ENCODE results near the gene CADPS. TPM values are rescaled to one million over a fixed set of nuclear protein-coding genes. Genes with fewer than 3 reads are reported as not detected.

CADPS gene
- total RNA-seq, 1 donor from 2014 or later, result not detected

DNA sequence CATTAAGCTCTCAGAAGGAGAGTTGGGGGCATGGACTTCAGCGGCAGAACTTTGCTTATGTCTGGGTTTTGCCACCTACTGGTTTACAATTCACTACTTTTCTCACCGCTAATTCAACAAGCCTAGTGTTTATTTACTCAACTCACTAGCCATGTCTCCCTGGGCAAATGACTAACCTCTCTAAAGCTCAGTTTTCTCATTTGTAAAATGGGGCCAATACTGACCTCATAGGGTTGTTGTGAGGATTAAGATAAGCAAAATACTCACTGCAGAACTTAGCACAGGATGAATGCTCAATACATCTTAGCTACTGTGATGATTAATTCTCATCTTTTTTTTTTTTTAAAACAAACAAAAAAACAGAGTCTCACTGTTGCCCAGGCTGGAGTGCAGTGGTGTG lies 106.3 kb downstream of the CADPS start:
- no peaks in the 10 kb centered on the region for H3K4me1 ChIP-seq
- H3K4me3 ChIP-seq, result no peak overlapping the region
- H3K27ac ChIP-seq, result no peak overlapping the region
- H3K36me3 ChIP-seq, result no peaks in the 10 kb centered on the region
- TF ChIP-seq, protein P1, sequence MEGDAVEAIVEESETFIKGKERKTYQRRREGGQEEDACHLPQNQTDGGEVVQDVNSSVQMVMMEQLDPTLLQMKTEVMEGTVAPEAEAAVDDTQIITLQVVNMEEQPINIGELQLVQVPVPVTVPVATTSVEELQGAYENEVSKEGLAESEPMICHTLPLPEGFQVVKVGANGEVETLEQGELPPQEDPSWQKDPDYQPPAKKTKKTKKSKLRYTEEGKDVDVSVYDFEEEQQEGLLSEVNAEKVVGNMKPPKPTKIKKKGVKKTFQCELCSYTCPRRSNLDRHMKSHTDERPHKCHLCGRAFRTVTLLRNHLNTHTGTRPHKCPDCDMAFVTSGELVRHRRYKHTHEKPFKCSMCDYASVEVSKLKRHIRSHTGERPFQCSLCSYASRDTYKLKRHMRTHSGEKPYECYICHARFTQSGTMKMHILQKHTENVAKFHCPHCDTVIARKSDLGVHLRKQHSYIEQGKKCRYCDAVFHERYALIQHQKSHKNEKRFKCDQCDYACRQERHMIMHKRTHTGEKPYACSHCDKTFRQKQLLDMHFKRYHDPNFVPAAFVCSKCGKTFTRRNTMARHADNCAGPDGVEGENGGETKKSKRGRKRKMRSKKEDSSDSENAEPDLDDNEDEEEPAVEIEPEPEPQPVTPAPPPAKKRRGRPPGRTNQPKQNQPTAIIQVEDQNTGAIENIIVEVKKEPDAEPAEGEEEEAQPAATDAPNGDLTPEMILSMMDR (IDR thresholded peaks at IDR 0.05), result no peak
- intact Hi-C loops (cut with DNase I), result no loop called here
- H3K27me3 ChIP-seq, result no peaks in the 10 kb centered on the region
- no peaks in the 10 kb centered on the region for H3K9me3 ChIP-seq
- no peak for DNase-seq (ENCODE audit: low spot score in 2 of 2)

DNA sequence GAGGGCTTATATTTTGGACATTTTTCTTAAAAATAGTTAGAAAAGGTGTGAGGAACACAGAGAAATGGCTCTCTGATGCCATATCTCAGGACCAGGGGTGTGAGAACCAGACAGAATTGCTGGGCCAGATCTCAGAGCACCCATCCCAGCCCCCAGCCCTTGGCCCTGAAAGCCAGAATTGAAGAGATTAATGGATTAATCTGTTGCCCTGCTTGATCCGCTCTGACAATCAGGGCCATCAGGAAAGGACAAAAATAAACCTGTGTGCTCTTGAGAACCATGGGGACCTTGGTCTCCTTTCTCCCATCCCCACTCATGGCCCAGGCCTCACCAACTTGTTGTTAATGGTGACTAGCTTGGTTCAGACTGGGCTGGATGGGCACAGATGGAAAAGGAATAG lies 113.5 kb downstream of the CADPS start:
- H3K4me3 ChIP-seq, result no peak overlapping the region
- intact Hi-C loops (cut with DNase I), result no loop called here

DNA sequence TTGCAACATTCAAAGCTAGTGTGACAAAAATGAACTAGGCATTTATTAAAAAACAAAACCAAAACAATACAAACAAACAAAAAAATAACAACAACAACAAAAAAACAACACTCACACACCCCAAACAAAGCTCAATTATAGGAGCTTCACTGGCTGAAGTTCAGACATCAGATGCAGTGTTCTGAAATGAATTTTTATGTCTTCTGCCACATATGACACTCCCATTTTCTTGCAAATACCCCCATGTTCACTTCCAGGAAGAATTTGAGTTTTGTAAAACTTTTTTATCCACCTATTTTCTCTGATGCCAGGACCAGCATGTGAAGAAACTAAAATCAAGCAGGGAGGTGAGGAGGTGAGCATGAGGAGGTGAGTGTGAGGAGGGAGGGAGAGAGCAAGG lies 113.9 kb downstream of the CADPS start:
- TF ChIP-seq, protein P1 (IDR thresholded peaks at IDR 0.05), result no peak
- no peaks in the 10 kb centered on the region for H3K27me3 ChIP-seq
- no peaks in the 10 kb centered on the region for H3K36me3 ChIP-seq
- H3K9me3 ChIP-seq, result no peaks in the 10 kb centered on the region
- no peak overlapping the region for H3K27ac ChIP-seq
- intact Hi-C loops (cut with DNase I), result no loop called here
- no peak overlapping the region for H3K4me3 ChIP-seq
- DNase-seq (ENCODE audit: low spot score in 2 of 2), result no peak
- H3K4me1 ChIP-seq, result no peaks in the 10 kb centered on the region

More for the DNA sequence above, 113.5 kb downstream of the CADPS start:
- Histone ChIP-seq H3K4me1 (no peaks in the 10 kb centered on the region), H3K27me3 (no peaks in the 10 kb centered on the region), H3K36me3 (no peaks in the 10 kb centered on the region), H3K9me3 (no peaks in the 10 kb centered on the region), H3K27ac (no peak overlapping the region)
- no peak for DNase-seq (ENCODE audit: low spot score in 2 of 2)
- TF ChIP-seq, protein P1 (IDR thresholded peaks at IDR 0.05), result no peak

DNA sequence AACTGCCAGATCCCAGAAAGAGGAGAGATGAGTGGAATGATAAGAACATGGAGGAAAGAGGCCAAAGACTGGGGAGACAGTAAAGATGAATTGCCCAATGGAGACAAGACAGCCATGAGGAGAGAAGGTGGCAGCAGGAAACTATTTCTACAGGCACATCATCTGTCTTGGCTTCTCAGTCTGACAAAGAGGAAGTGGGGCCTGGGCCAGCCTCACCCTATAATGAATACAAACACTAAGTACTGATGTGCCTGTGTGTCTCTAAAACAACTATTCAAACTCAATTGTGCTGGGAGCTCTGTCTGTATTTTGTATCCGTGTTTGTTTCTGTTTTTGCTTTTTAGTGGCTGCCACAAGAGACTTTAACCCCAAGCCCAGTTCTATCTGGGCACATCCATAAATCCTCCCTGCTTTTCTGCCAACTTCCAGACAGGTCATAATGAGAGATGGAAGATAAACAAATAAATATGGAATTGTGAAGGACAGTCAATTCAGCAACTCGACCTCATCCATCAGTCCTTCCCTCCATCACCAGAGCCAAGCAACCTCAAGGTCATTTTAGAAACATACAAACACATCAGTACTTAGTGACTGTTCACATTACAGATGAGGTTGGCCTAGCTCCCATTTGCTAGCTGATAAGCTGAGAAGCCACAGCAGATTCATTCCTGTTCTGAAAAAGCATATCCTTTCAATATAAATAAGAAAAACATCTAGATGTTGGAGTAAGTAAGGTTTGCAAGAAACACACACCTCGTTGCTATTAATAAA lies 116.7 kb downstream of the CADPS start:
- no peak overlapping the region for H3K4me3 ChIP-seq
- intact Hi-C loops (cut with DNase I), result no loop called here
- no peaks in the 10 kb centered on the region for H3K27me3 ChIP-seq
- no peak overlapping the region for H3K27ac ChIP-seq
- TF ChIP-seq, protein P1 (IDR thresholded peaks at IDR 0.05), result no peak
- H3K9me3 ChIP-seq, result no peaks in the 10 kb centered on the region
- no peaks in the 10 kb centered on the region for H3K36me3 ChIP-seq
- no peak for DNase-seq (ENCODE audit: low spot score in 2 of 2)
- H3K4me1 ChIP-seq, result no peaks in the 10 kb centered on the region

DNA sequence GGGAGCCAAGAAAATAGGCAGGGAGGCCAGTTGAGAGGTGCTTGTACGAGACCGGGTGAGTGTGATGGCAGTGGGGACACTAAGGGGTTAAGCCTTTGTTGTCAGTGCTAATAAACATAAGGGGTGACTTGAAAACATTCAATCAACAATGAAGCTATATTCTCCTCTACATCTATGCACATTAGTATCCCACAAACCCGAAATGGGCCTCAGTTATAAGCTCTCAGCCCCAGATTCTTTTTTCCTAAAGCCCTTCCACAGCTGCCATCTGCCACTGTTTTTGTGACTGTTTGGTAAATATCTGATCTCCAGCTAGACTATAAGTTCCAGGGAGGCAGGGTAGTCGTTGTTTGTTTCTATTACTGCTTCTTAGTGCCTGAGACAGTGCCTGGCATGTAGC lies 118.2 kb downstream of the CADPS start:
- no peak for DNase-seq (ENCODE audit: low spot score in 2 of 2)
- TF ChIP-seq, protein P1 (IDR thresholded peaks at IDR 0.05), result no peak
- no peaks in the 10 kb centered on the region for H3K9me3 ChIP-seq
- no peaks in the 10 kb centered on the region for H3K36me3 ChIP-seq
- no peak overlapping the region for H3K27ac ChIP-seq
- intact Hi-C loops (cut with DNase I), result no loop called here
- no peaks in the 10 kb centered on the region for H3K4me1 ChIP-seq
- no peak overlapping the region for H3K4me3 ChIP-seq
- H3K27me3 ChIP-seq, result no peaks in the 10 kb centered on the region
